DND-41 (cell line): Measurements from ENCODE around the gene NPRL2.
"Not testable (repeated sequence)": the region's sequence is repeated elsewhere in the genome, so short reads cannot be mapped to it uniquely, and the experiment has no call there.

ENCODE experiments used
- ATAC-seq: fragments of 200-7000 bp; cut with Tn5 transposase; 3 replicates; pipeline ENCODE4 v1.9.1; 2021; ENCODE audit warnings: low read depth; ENCODE audit not compliant: insufficient read depth
- DNase-seq: peaks from one replicate; pipeline ENCODE4 v3.0.0-alpha.2; 2020
- H2AFZ ChIP-seq: 2 replicates; pipeline ENCODE4 v1.6.0; 2012; ENCODE audit warnings: low read depth, low read length
- H3K27ac ChIP-seq: 2 replicates; pipeline ENCODE4 v1.5.1; 2012; ENCODE audit warnings: low read length, inconsistent platforms
- H3K27me3 ChIP-seq: fragments of 200-600 bp; sonication (generic); 2 replicates; pipeline ENCODE4 v1.6.0; 2012; ENCODE audit warnings: low read length, mild to moderate bottlenecking, inconsistent platforms; ENCODE audit not compliant: insufficient read depth, poor library complexity
- H3K36me3 ChIP-seq: 2 replicates; pipeline ENCODE4 v1.5.1; 2012; ENCODE audit warnings: low read length, inconsistent platforms; ENCODE audit not compliant: insufficient read depth
- H3K4me1 ChIP-seq: 2 replicates; pipeline ENCODE4 v1.5.1; 2012; ENCODE audit warnings: mild to moderate bottlenecking, low read length; ENCODE audit not compliant: insufficient read depth
- H3K4me2 ChIP-seq: 2 replicates; pipeline ENCODE4 v1.6.0; 2012; ENCODE audit warnings: mild to moderate bottlenecking, moderate library complexity, low read length, inconsistent platforms; ENCODE audit not compliant: insufficient read depth
- H3K4me3 ChIP-seq, 2 experiments: fragments of 200-600 bp in 1 of 2; shearing (Covaris generic) in 1 of 2; 2 replicates each; pipeline ENCODE4 v1.5.1; 2012 to 2016; ENCODE audit warnings: inconsistent platforms in 2 of 2, low read length in 2 of 2, mild to moderate bottlenecking in 2 of 2, low read depth in 1 of 2, moderate library complexity in 1 of 2
- H3K79me2 ChIP-seq: 2 replicates; pipeline ENCODE4 v1.6.0; 2012; ENCODE audit warnings: low read length, inconsistent platforms; ENCODE audit not compliant: insufficient read depth
- H3K9ac ChIP-seq: 2 replicates; pipeline ENCODE4 v1.6.0; 2012; ENCODE audit warnings: low read depth, mild to moderate bottlenecking, inconsistent platforms, low read length, moderate library complexity
- H3K9me3 ChIP-seq: 2 replicates; pipeline ENCODE4 v1.5.1; 2012; ENCODE audit warnings: low read length, moderate library complexity, mild to moderate bottlenecking, inconsistent platforms; ENCODE audit not compliant: insufficient read depth, severe bottlenecking
- H4K20me1 ChIP-seq: 2 replicates; pipeline ENCODE4 v1.6.0; 2012; ENCODE audit warnings: low read length; ENCODE audit not compliant: insufficient read depth
- EZH2 ChIP-seq: IDR thresholded peaks from 3 replicates; pipeline ENCODE4 v1.6.1; 2012; ENCODE audit warnings: borderline replicate concordance, low read depth, mild to moderate bottlenecking, moderate library complexity, low read length, inconsistent platforms; ENCODE audit not compliant: severe bottlenecking
- TF ChIP-seq, protein P1 (sequence below): IDR thresholded peaks from 2 replicates; pipeline ENCODE4 v1.5.1; 2012; ENCODE audit warnings: borderline replicate concordance, low read length, moderate library complexity, mild to moderate bottlenecking; ENCODE audit not compliant: poor library complexity, severe bottlenecking; ENCODE audit errors: extremely low read depth

NPRL2 gene

DNA sequence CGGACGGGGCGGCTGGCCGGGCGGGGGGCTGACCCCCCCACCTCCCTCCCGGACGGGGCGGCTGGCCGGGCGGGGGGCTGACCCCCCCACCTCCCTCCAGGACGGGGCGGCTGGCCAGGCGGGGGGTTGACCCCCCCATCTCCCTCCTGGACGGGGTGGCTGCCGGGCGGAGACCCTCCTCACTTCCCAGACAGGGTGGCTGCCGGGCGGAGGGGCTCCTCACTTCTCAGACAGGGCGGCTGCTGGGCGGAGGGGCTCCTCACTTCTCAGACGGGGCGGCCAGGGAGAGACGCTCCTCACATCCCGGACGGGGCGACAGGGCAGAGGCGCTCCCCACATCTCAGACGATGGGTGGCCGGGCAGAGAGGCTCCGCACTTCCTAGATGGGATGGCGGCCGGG is 38.5 kb downstream of the NPRL2 start:
- not testable (repeated sequence) for H3K79me2 ChIP-seq, ATAC-seq, H3K27me3 ChIP-seq, H3K4me1 ChIP-seq, H2AFZ ChIP-seq, DNase-seq, H4K20me1 ChIP-seq, H3K27ac ChIP-seq, H3K9ac ChIP-seq, H3K4me2 ChIP-seq, H3K4me3 ChIP-seq
- peaks cover 15% of the 10 kb centered on the region for H3K9me3 ChIP-seq
- H3K36me3 ChIP-seq: peaks cover 14% of the 10 kb centered on the region

DNA sequence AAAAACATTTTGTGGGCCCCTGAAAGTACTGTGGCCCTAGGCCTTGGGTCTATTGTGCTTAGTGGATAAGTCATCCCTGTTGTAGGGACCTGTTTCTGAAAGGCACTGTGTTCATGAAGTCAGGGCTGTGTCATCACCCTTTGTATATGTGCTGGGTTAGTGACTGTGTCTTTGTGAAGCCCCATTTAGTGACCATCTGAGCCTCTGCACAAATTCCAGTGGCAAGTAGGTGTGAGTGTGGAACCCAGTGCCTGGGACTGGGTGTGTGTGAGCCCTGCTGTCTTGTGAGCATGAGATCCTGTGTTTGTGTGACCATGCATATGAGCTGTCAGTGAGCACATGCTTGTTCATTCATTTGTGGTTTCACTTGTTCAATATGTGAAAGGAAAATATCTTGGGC is 46.0 kb downstream of the NPRL2 start:
- H3K27me3 ChIP-seq: no peaks in the 10 kb centered on the region
- peaks cover 14% of the 10 kb centered on the region for H3K9me3 ChIP-seq
- H3K4me3 ChIP-seq: no peak overlapping the region
- DNase-seq (no peak), ATAC-seq (no peak)
- no peak overlapping the region for H3K27ac ChIP-seq
- H3K36me3 ChIP-seq: no peaks in the 10 kb centered on the region
- H2AFZ ChIP-seq: no peak overlapping the region
- no peaks in the 10 kb centered on the region for H4K20me1 ChIP-seq
- H3K79me2 ChIP-seq: no peaks in the 10 kb centered on the region
- no peak overlapping the region for H3K9ac ChIP-seq
- TF ChIP-seq, protein P1, sequence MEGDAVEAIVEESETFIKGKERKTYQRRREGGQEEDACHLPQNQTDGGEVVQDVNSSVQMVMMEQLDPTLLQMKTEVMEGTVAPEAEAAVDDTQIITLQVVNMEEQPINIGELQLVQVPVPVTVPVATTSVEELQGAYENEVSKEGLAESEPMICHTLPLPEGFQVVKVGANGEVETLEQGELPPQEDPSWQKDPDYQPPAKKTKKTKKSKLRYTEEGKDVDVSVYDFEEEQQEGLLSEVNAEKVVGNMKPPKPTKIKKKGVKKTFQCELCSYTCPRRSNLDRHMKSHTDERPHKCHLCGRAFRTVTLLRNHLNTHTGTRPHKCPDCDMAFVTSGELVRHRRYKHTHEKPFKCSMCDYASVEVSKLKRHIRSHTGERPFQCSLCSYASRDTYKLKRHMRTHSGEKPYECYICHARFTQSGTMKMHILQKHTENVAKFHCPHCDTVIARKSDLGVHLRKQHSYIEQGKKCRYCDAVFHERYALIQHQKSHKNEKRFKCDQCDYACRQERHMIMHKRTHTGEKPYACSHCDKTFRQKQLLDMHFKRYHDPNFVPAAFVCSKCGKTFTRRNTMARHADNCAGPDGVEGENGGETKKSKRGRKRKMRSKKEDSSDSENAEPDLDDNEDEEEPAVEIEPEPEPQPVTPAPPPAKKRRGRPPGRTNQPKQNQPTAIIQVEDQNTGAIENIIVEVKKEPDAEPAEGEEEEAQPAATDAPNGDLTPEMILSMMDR: no peak
- TF ChIP-seq EZH2: no peak
- peaks cover 11% of the 10 kb centered on the region for H3K4me1 ChIP-seq
- no peak overlapping the region for H3K4me2 ChIP-seq

DNA sequence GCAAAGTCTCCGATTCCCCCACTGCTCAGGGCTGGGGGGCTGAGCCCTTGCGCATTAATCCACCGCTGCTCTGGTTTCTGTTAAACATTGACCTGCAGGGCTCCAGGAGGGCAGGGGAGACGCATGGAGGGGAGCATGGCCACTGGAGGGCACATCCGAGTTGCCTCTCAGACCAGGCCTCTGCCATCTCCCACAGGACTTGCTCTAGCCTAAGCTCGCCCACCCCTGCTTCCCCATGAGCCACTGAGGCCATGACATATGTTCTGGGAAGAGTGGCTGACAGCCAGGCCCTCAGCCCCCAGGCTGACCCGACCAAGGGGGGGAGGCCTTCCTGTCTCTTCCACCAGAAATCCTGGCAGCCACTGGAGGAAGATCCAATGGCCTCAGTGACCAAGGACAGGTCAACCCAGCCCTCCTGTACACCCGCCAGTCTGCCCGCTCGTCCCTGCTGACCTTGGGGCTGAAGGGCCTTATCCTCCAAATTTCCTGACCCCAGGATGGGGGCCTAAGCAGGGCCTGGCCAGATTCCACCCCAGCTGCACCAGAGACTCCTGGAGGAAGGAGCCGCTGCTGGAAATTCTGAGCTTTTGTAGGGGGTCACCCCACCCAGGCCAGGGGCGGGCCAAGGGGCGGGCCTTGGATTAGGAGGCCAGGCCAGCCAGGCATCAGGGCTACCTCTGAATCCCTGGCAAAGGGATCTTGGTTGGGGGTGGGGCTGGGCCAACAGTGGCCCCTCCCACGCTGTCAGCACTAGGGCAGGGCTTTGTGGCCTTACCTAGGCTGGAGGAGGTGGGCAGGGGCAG is 47.4 kb downstream of the NPRL2 start, which contains the start of gene HYAL1:
Gene HYAL1, minus strand, starts transcription at position 562 of the 803 bp plus-strand sequence. CDS start 618 bp downstream, outside the sequence.
- no peak within 1 kb of the TSS for H2AFZ ChIP-seq
- H4K20me1 ChIP-seq: 0 out of 2 replicates have a peak, but pooled peaks cover 2% of the 10 kb centered on the region
- H3K27ac ChIP-seq: no peak within 1 kb of the TSS
- H3K9ac ChIP-seq: no peak within 1 kb of the TSS
- H3K27me3 ChIP-seq: no peaks in the 10 kb centered on the region
- peaks cover 5% of the 10 kb centered on the region; the same call in 1 of the 2 replicates for H3K79me2 ChIP-seq
- peaks cover 10% of the 10 kb centered on the region for H3K9me3 ChIP-seq
- H3K4me1 ChIP-seq: peaks cover 22% of the 10 kb centered on the region
- H3K36me3 ChIP-seq: no peaks in the 10 kb centered on the region
- ATAC-seq: no peak
- no peak for DNase-seq
- H3K4me2 ChIP-seq: no peak within 1 kb of the TSS
- TF ChIP-seq, protein P1: no peak
- TF ChIP-seq EZH2: no peak
- H3K4me3 ChIP-seq: no peak within 1 kb of the TSS
